ENCODE data around the gene C8A.

The C8A gene

GRCh38 chr1:56954664-56955063 is 100.1 kb downstream of the C8A start:
- DNase-seq (no peak), ATAC-seq (replicated peaks) (no peak)
- Mint-ChIP-seq H3K4me1 (ENCODE audit: low read depth in 2 of 2) (no peaks in the 10 kb centered on the region), H3K27me3 (peaks cover 9 to 12% of the 10 kb centered on the region in 2 donors), H3K27ac (no peak overlapping the region), H3K9me3 (peaks cover 0 to 2% of the 10 kb centered on the region in 2 donors), H3K36me3 (ENCODE audit: insufficient read depth) (no peaks in the 10 kb centered on the region), H3K4me3 (no peak overlapping the region)

DNA sequence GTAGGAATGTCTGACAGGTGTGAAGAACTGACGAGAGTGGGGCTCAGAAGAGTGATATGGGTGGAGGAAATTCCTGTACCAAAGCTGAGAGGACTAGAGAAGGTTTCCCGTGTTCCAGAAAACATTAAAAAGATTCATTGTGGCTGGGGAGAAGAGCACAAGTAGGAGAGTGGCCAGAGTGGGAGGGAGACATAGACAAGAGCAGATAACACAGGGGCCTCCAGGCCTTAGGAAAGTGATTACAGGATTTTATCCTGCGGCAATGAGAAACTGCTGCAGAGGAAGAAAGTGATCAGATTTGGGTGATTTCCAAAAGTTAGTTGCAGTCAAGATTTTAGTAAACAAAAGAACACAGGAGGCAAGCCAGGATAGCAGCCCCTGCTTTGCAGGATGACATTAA is 103.3 kb downstream of the C8A start:
- ATAC-seq (replicated peaks), result no peak
- Mint-ChIP-seq H3K27ac (no peak overlapping the region), H3K36me3 (ENCODE audit: insufficient read depth) (no peaks in the 10 kb centered on the region), H3K4me1 (ENCODE audit: low read depth in 2 of 2) (no peaks in the 10 kb centered on the region), H3K4me3 (no peak overlapping the region), H3K27me3 (peaks cover 9 to 12% of the 10 kb centered on the region in 2 donors), H3K9me3 (peaks cover 0 to 2% of the 10 kb centered on the region in 2 donors)
- DNase-seq, result no peak

DNA sequence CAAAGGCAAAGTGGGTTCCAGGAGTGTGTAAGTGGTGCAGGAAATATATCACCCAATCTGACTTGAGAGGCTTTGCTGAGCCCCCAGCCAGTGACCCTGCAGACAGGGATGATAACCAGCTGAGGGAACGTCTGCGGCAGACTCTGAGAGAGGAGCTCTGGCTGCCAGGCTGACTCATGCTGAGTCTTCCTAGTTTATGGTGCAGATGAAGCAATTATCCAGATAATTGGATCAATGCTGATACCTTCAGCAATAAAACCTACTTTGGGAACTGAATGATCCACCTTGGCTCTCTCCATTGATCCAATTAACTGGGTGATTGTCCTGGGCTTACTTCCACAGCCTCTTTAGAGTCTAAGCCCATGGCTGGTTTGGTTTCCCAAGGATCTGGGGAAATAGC is 103.9 kb downstream of the C8A start:
- no peak for ATAC-seq (replicated peaks)
- Mint-ChIP-seq H3K27ac (no peak overlapping the region), H3K36me3 (ENCODE audit: insufficient read depth) (no peaks in the 10 kb centered on the region), H3K9me3 (peaks cover 0 to 2% of the 10 kb centered on the region in 2 donors), H3K4me1 (ENCODE audit: low read depth in 2 of 2) (no peaks in the 10 kb centered on the region), H3K4me3 (no peak overlapping the region), H3K27me3 (peaks cover 9 to 12% of the 10 kb centered on the region in 2 donors)
- no peak for DNase-seq

DNA sequence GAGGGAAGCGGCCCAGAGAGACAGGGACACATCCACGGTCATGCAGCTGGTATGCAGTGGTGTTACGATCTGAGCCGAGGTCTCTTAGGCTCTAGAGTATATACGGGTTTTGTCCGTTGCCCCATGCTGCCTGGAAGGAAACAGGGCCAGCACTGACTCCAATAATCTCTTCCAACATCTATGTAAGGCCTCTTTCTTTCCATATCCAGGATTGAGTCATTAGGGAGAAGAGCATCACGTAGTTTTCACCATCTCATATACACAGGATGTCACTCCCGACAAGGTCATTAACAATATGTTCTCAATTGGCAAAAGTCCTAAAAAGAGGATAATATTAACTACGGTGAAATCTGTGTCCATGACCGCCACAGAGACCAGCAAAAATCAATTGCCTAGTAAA is 106.8 kb downstream of the C8A start:
- Mint-ChIP-seq H3K4me3 (no peak overlapping the region), H3K27ac (no peak overlapping the region), H3K36me3 (ENCODE audit: insufficient read depth) (no peaks in the 10 kb centered on the region), H3K9me3 (peaks cover 0 to 2% of the 10 kb centered on the region in 2 donors), H3K4me1 (ENCODE audit: low read depth in 2 of 2) (no peaks in the 10 kb centered on the region), H3K27me3 (peaks cover 9% of the 10 kb centered on the region in 2 donors)
- DNase-seq, result no peak
- ATAC-seq (replicated peaks), result no peak

- ATAC-seq (replicated peaks) (no peak), DNase-seq (no peak)
- H3K4me1 Mint-ChIP-seq (ENCODE audit: low read depth in 2 of 2), result no peaks in the 10 kb centered on the region
- H3K9me3 Mint-ChIP-seq, result no peaks in the 10 kb centered on the region
- H3K36me3 Mint-ChIP-seq (ENCODE audit: insufficient read depth), result no peaks in the 10 kb centered on the region
- no peak overlapping the region for H3K4me3 Mint-ChIP-seq
- no peak overlapping the region for H3K27ac Mint-ChIP-seq
- H3K27me3 Mint-ChIP-seq, result peaks cover 0 to 9% of the 10 kb centered on the region in 2 donors
These were observed 109.1 kb downstream of the C8A start for GRCh38 chr1:56963667-56964066.

DNA sequence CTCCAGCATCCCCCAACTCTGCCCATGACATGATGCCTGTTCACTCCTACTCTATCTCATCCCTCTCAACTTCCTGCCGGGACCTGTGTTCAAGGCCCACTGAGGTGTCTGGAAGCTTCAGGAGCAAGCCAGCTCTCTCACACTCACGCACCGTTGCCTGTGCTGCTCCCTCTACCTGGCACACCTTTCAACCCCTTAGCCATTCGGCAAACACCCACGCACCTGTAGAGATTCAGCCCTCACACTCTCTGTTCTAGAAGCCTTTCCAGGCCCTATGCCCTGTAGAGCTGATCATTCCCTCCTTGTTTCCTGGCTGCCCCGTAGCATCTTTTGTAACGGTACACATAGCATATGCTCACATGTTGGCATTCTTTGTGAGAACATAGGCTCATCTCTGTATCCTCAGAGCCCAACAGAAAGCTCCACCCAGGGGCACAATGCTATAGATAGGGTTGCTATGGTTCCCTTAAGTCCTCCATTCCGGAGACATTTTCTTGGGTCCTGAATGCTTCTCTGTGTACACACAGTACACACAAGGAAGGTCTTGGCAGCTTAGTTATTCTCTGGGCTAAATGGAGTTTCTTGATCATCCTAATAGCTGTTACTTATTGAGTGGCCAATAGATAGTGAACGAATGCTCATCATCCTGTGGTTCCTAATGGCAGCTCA is 109.9 kb downstream of the C8A start:
- DNase-seq, result no peak
- peaks cover 0 to 9% of the 10 kb centered on the region in 2 donors for H3K27me3 Mint-ChIP-seq
- H3K9me3 Mint-ChIP-seq, result no peaks in the 10 kb centered on the region
- H3K4me1 Mint-ChIP-seq (ENCODE audit: low read depth in 2 of 2), result no peaks in the 10 kb centered on the region
- H3K27ac Mint-ChIP-seq, result no peak overlapping the region
- H3K36me3 Mint-ChIP-seq (ENCODE audit: insufficient read depth), result no peaks in the 10 kb centered on the region
- no peak for ATAC-seq (replicated peaks)
- no peak overlapping the region for H3K4me3 Mint-ChIP-seq

- Mint-ChIP-seq H3K4me3 (no peak overlapping the region), H3K9me3 (peaks cover 0 to 1% of the 10 kb centered on the region in 2 donors), H3K36me3 (ENCODE audit: insufficient read depth) (no peaks in the 10 kb centered on the region), H3K4me1 (ENCODE audit: low read depth in 2 of 2) (no peaks in the 10 kb centered on the region), H3K27ac (no peak overlapping the region), H3K27me3 (peaks cover 0 to 9% of the 10 kb centered on the region in 2 donors)
- ATAC-seq (replicated peaks) (no peak), DNase-seq (no peak)
These were observed 110.6 kb downstream of the C8A start for GRCh38 chr1:56965191-56965590.

- H3K27ac Mint-ChIP-seq, result no peak within 1 kb of the TSS
- H3K27me3 Mint-ChIP-seq, result peaks cover 0 to 9% of the 10 kb centered on the region in 2 donors
- no peak within 1 kb of the TSS for H3K4me3 Mint-ChIP-seq
- peaks cover 0 to 3% of the 10 kb centered on the region in 2 donors for H3K9me3 Mint-ChIP-seq
- DNase-seq, result no peak
- ATAC-seq (replicated peaks), result no peak
- H3K36me3 Mint-ChIP-seq (ENCODE audit: insufficient read depth), result no peaks in the 10 kb centered on the region
- H3K4me1 Mint-ChIP-seq (ENCODE audit: low read depth in 2 of 2), result no peaks in the 10 kb centered on the region
These were observed 111.5 kb downstream of the C8A start, which contains the start of gene C8B for GRCh38 chr1:56965916-56966697. TSS of gene C8B (minus strand) at chr1:56966015. CDS start at chr1:56965948, 67 bp downstream.

GRCh38 chr1:56966698-56966999 is 112.1 kb downstream of the C8A start:
- no peak for DNase-seq
- H3K27ac Mint-ChIP-seq, result no peak overlapping the region
- H3K4me3 Mint-ChIP-seq, result no peak overlapping the region

DNA sequence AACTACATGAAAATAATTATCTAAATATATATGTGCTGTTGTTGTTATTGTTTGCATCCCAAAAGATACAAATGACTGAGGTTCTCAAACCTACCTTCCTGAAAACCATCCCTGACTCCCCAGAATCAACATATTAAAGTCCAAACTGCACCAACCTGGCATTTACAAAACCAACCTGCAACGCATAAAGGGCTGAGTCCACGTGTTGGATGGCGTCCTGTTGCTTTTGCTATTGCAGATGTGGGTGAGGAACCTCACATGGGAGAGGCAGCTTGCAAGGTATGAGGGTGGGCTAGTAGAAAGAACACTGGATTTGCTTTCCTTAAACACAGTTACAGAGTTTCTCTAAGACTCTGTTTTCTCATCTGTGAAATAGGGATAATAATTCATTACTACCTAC is 112.8 kb downstream of the C8A start:
- Mint-ChIP-seq H3K27me3 (peaks cover 0 to 9% of the 10 kb centered on the region in 2 donors), H3K9me3 (peaks cover 0 to 3% of the 10 kb centered on the region in 2 donors), H3K27ac (no peak overlapping the region), H3K36me3 (ENCODE audit: insufficient read depth) (no peaks in the 10 kb centered on the region), H3K4me1 (ENCODE audit: low read depth in 2 of 2) (no peaks in the 10 kb centered on the region), H3K4me3 (no peak overlapping the region)
- DNase-seq (no peak), ATAC-seq (replicated peaks) (no peak)

More at GRCh38 chr1:56966698-56966999, 112.1 kb downstream of the C8A start:
- Mint-ChIP-seq H3K36me3 (ENCODE audit: insufficient read depth) (no peaks in the 10 kb centered on the region), H3K4me1 (ENCODE audit: low read depth in 2 of 2) (no peaks in the 10 kb centered on the region), H3K9me3 (peaks cover 0 to 3% of the 10 kb centered on the region in 2 donors), H3K27me3 (peaks cover 0 to 9% of the 10 kb centered on the region in 2 donors)
- no peak for ATAC-seq (replicated peaks)
